Common myeloid progenitor, CD34-positive (primary cell): ENCODE data around the gene SAMD1.

Source experiments
- CTCF ChIA-PET: fragments of 350-600 bp; sonication (Branson Sonifier 250); formaldehyde crosslinking; loops from one replicate; lab custom pipeline; 2021; ENCODE audit warnings: antibody characterized with exemption; lab: Charles Lee
- POLR2A ChIA-PET: fragments of 350-600 bp; sonication (Branson Sonifier 250); formaldehyde crosslinking; loops from one replicate; lab custom pipeline; 2021; ENCODE audit warnings: antibody characterized with exemption; lab: Charles Lee
- DNase-seq, 3 donors: peaks; one replicate each; pipeline versions ENCODE4 v3.0.0 to v3.0.0-alpha.2; 2013
- H3K27ac ChIP-seq, 2 experiments: 1 replicate in 1 of 2; 2 replicates in 1 of 2; pipeline ENCODE4 v1.7.0; 2013; ENCODE audit warnings: inconsistent platforms in 2 of 2, low read length in 2 of 2, mild to moderate bottlenecking in 2 of 2, low read depth in 1 of 2, moderate library complexity in 1 of 2; ENCODE audit not compliant: severe bottlenecking in 2 of 2, insufficient read depth in 1 of 2, poor library complexity in 1 of 2
- H3K27me3 ChIP-seq, 5 experiments: replicated peaks in 2 of 5; 1 replicate in 3 of 5; 2 replicates in 2 of 5; pipeline versions ENCODE4 v1.6.1 to v1.7.0; 2013; ENCODE audit warnings: low read length in 4 of 5, mild to moderate bottlenecking in 2 of 5, moderate library complexity in 2 of 5, inconsistent platforms in 1 of 5; ENCODE audit not compliant: insufficient read depth in 5 of 5, control insufficient read depth in 4 of 5
- H3K36me3 ChIP-seq, 4 experiments: 1 replicate in 2 of 4; 2 replicates in 2 of 4; pipeline versions ENCODE4 v1.6.1 to v1.7.0; 2013; ENCODE audit warnings: low read length in 3 of 4, control low read depth in 1 of 4, mild to moderate bottlenecking in 1 of 4; ENCODE audit not compliant: control insufficient read depth in 4 of 4, insufficient read depth in 4 of 4
- H3K4me1 ChIP-seq, 4 experiments: 1 replicate in 3 of 4; 2 replicates in 1 of 4; pipeline versions ENCODE4 v1.6.1 to v1.7.1; 2013; ENCODE audit warnings: low read length in 3 of 4, mild to moderate bottlenecking in 3 of 4, control low read depth in 1 of 4, inconsistent platforms in 1 of 4, moderate library complexity in 1 of 4; ENCODE audit not compliant: control insufficient read depth in 4 of 4, insufficient read depth in 4 of 4; ENCODE audit errors: control extremely low read depth in 1 of 4
- H3K4me3 ChIP-seq, 7 experiments: 1 replicate in 4 of 7; 2 replicates in 3 of 7; pipeline versions ENCODE4 v1.5.1 to v1.7.0; 2013; ENCODE audit warnings: mild to moderate bottlenecking in 7 of 7, low read length in 6 of 7, moderate library complexity in 6 of 7, inconsistent platforms in 2 of 7, low read depth in 2 of 7, control low read depth in 1 of 7; ENCODE audit not compliant: insufficient read depth in 4 of 7, control insufficient read depth in 1 of 7; ENCODE audit errors: extremely low read depth in 1 of 7
- H3K9me3 ChIP-seq, 5 experiments: 1 replicate in 4 of 5; 2 replicates in 1 of 5; pipeline versions ENCODE4 v1.6.1 to v1.7.1; 2013; ENCODE audit warnings: low read length in 4 of 5, mild to moderate bottlenecking in 2 of 5, inconsistent platforms in 1 of 5, low read depth in 1 of 5, moderate library complexity in 1 of 5; ENCODE audit not compliant: control insufficient read depth in 4 of 5, insufficient read depth in 2 of 5; ENCODE audit errors: control extremely low read depth in 1 of 5
- WGBS: methylation state at CpG from one replicate; pipeline ENCODE4 v1.1.5; 2013; ENCODE audit not compliant: insufficient coverage; 5-methylcytosine and 5-hydroxymethylcytosine counted together

SAMD1 gene

DNA sequence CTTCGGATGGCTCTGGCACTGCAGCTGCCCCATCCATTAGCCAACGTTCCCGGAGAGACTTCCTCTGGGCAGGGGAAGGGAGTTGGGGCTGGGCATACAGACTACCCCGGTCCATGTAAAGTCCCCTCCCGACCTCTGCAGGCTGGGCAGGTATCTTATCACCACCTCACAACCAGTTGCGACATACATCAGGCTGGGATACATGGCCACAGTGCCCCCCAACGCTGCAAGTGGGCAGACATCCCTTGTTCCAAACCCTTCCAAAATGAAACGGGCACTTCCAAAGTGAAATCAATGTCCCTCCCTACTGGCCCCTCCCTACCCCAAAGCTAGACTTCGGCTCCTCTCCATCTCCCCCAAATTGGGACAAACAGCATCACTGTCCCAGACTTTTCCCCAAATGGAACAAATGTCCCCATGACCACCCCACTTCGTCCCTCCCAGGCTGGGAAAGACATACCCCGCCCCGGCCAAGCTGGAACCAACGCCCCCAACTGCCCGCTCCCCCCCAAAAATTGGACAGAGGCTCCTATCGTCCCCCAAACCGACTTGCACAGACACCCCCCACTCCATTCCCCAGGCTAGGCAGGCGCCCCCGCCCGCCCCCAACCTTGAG lies 33.7 kb downstream of the SAMD1 start:
- Histone ChIP-seq H3K36me3 (peaks cover 0 to 16% (median 8%) of the 10 kb centered on the region in 4 experiments), H3K4me3 (peak overlapping the region in 3 of 7 experiments; percentile 21 to 48 (median 36)), H3K27me3 (peaks cover 0 to 49% (median 11%) of the 10 kb centered on the region in 5 experiments), H3K27ac (no peak overlapping the region), H3K9me3 (no peaks in the 10 kb centered on the region), H3K4me1 (peaks cover 0 to 18% (median 17%) of the 10 kb centered on the region in 4 experiments)
- WGBS: 58% methylated on average over 9 of the region's 19 CpGs
- ChIA-PET CTCF (interaction anchor here (0.8 to 7.2 kb wide), 5 partner anchors 8 to 176 kb away, joined by 3 to 102 read pairs (median 4); partner anchors contain the start of genes IL27RA and MISP3), POLR2A (no interaction called here)
- DNase-seq: no peak

DNA sequence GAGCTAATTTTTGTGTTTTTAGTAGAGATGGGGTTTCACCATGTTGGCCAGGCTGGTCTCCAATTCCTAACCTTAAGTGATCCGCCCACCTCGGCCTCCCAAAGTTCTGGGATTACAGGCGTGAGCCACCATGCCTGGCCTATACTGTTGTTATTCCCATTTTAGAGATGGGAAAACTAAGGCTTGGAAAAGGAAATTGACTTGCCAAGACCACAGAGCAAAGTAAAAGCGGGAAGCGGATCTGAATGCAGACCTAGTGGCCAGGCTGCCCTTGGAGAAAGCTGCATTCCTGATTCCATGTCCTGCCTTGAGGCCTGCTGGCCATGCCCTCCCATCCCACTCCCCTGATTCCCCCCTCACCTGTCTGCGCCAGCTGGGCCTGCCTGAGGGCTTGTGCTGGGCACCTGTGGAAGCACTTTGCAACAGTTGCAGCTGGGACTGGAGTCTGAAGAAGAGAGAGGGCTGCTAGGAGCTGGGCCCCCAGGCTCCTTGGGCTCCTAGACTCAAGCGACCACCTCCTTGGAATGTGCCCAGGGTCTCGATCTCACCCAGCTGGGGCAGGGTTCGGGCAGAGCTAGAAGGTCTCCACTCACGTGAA lies 34.4 kb downstream of the SAMD1 start:
- Histone ChIP-seq H3K4me1 (peaks cover 0 to 18% (median 17%) of the 10 kb centered on the region in 4 experiments), H3K36me3 (peaks cover 0 to 21% (median 10%) of the 10 kb centered on the region in 4 experiments), H3K4me3 (no peak overlapping the region), H3K27ac (no peak overlapping the region), H3K9me3 (no peaks in the 10 kb centered on the region), H3K27me3 (peaks cover 0 to 46% (median 11%) of the 10 kb centered on the region in 5 experiments)
- DNase-seq: no peak
- WGBS: 99% methylated on average over 9 of the region's 10 CpGs
- CTCF ChIA-PET: interaction anchor here (0.8 to 7.2 kb wide), 4 partner anchors 9 to 50 kb away, joined by 3 to 102 read pairs (median 4); partner anchors contain the start of genes IL27RA, MISP3 and RFX1
- POLR2A ChIA-PET: no interaction called here

DNA sequence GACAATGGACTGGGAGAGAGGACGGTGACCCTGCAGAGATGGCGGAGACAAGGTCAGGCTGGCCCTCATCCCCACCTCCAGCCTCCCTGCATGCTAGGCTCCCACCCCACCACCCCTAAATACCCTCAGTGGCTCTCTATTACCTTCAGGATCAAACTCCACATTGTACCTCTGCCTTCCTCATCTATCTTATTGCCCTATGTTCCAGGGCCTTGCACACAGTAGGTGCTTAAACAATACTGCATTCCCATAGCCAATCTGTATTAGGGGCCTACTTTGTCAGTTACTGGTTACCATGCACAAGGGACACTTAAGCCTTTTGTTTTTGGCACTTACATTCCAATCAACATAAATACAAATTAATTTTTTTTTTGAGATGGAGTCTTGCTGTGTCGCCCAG lies 35.2 kb downstream of the SAMD1 start:
- Histone ChIP-seq H3K27ac (no peak overlapping the region), H3K36me3 (peaks cover 0 to 28% (median 14%) of the 10 kb centered on the region in 4 experiments), H3K27me3 (peaks cover 0 to 41% (median 10%) of the 10 kb centered on the region in 5 experiments), H3K9me3 (no peaks in the 10 kb centered on the region), H3K4me1 (peaks cover 0 to 18% (median 17%) of the 10 kb centered on the region in 4 experiments), H3K4me3 (no peak overlapping the region)
- ChIA-PET POLR2A (no interaction called here), CTCF (interaction anchor here (1.6 to 7.2 kb wide), 3 partner anchors 10 to 174 kb away, joined by 4 to 102 read pairs (median 5); partner anchors contain the start of gene MISP3)
- WGBS: 100% methylated on average over 3 of the region's 3 CpGs
- no peak for DNase-seq

DNA sequence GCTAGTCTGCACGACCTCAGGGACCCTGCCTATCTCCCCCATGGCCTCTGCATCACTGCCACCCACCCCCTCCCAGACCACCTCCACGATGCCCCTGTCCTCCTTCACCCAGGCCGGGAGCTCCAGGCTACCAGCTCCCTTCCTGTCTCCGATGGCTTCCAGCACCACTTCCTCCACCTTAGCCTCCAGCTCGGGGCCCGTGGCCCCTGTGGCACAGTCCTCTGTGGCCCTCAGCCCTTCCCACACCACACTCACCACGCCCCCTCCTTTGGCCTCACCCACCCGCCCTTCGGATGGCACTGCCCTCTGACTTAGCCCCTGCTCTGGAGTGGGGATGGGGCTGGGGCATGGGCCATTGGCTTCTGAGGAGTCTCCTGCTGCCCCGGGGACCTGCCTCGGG lies 35.8 kb downstream of the SAMD1 start:
- peaks cover 0 to 35% (median 6%) of the 10 kb centered on the region in 5 experiments for H3K27me3 ChIP-seq
- POLR2A ChIA-PET: no interaction called here
- no peak for DNase-seq
- H3K4me1 ChIP-seq: peaks cover 0 to 18% (median 17%) of the 10 kb centered on the region in 4 experiments
- CTCF ChIA-PET: interaction anchor here (0.9 to 2.0 kb wide), 3 partner anchors 19 to 173 kb away, joined by 3 to 5 read pairs (median 5); no protein-coding TSS in a partner anchor
- 28% methylated on average over 7 of the region's 11 CpGs for WGBS
- H3K27ac ChIP-seq: no peak overlapping the region
- peaks cover 0 to 31% (median 17%) of the 10 kb centered on the region in 4 experiments for H3K36me3 ChIP-seq
- no peaks in the 10 kb centered on the region for H3K9me3 ChIP-seq
- H3K4me3 ChIP-seq: no peak overlapping the region

- POLR2A ChIA-PET: no interaction called here
- Histone ChIP-seq H3K4me1 (peaks cover 0 to 17% (median 15%) of the 10 kb centered on the region in 4 experiments), H3K27me3 (peaks cover 0 to 29% (median 6%) of the 10 kb centered on the region in 5 experiments), H3K4me3 (no peak overlapping the region), H3K9me3 (no peaks in the 10 kb centered on the region), H3K27ac (no peak overlapping the region), H3K36me3 (peaks cover 0 to 35% (median 21%) of the 10 kb centered on the region in 4 experiments)
- WGBS: 80% methylated on average over 6 of the region's 6 CpGs
- CTCF ChIA-PET: interaction anchor here (0.9 to 2.0 kb wide), 4 partner anchors 20 to 173 kb away, joined by 3 to 5 read pairs (median 4); no protein-coding TSS in a partner anchor
- no peak for DNase-seq
Measured at GRCh38 chr19:14054099-14054498, 36.5 kb downstream of the SAMD1 start.

- peaks cover 0 to 23% (median 3%) of the 10 kb centered on the region in 5 experiments for H3K27me3 ChIP-seq
- H3K4me1 ChIP-seq: peaks cover 0 to 12% (median 10%) of the 10 kb centered on the region in 4 experiments
- peaks cover 0 to 41% (median 26%) of the 10 kb centered on the region in 4 experiments for H3K36me3 ChIP-seq
- no peak overlapping the region for H3K27ac ChIP-seq
- 96% methylated on average over 11 of the region's 11 CpGs for WGBS
- no peak overlapping the region for H3K4me3 ChIP-seq
- ChIA-PET POLR2A (no interaction called here), CTCF (interaction anchor here (0.9 to 2.0 kb wide), 8 partner anchors 8 to 172 kb away, joined by 3 to 7 read pairs (median 4); no protein-coding TSS in a partner anchor)
- no peak for DNase-seq
- H3K9me3 ChIP-seq: no peaks in the 10 kb centered on the region
Measured at GRCh38 chr19:14053500-14053899, 37.1 kb downstream of the SAMD1 start.
